Measurements from ENCODE around the gene ACSF2.
A peak's percentile ranks its signal among the peaks of the same experiment; 100 is the strongest.

DNA sequence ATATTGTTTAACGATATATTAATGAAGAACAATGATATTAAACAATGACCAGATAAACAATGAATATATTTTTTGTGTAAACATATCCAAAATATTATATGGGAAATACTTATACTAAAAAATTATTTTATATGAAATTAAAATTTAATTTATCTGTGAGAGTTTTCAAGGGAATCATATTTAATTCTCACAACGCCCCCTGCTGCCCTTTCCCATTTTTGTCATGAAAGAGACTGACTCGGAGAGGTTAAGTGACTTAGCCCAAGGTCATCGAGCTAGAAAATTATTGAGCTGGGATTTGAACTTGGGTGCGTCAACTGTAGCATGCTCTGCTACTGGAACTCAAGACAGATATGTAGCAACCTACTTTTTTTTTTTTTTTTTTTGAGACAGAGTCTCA lies 75.0 kb downstream of the ACSF2 start:
- TF ChIP-seq, protein P1, sequence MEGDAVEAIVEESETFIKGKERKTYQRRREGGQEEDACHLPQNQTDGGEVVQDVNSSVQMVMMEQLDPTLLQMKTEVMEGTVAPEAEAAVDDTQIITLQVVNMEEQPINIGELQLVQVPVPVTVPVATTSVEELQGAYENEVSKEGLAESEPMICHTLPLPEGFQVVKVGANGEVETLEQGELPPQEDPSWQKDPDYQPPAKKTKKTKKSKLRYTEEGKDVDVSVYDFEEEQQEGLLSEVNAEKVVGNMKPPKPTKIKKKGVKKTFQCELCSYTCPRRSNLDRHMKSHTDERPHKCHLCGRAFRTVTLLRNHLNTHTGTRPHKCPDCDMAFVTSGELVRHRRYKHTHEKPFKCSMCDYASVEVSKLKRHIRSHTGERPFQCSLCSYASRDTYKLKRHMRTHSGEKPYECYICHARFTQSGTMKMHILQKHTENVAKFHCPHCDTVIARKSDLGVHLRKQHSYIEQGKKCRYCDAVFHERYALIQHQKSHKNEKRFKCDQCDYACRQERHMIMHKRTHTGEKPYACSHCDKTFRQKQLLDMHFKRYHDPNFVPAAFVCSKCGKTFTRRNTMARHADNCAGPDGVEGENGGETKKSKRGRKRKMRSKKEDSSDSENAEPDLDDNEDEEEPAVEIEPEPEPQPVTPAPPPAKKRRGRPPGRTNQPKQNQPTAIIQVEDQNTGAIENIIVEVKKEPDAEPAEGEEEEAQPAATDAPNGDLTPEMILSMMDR (IDR thresholded peaks at IDR 0.05; ENCODE audit: insufficient read depth, low read length, poor library complexity, severe bottlenecking) = peak; percentile 38
- TF ChIP-seq EZH2phosphoT487 (conservative IDR thresholded peaks at IDR 0.05; ENCODE audit: low read length) = no peak

Measured in SU-DHL-6 (cell line).